SKM-1 treated with dmso at 0.1 percent for 144 hours (cell line): ENCODE data around the gene SLC25A48.

Experiments
- DNase-seq: peaks from one replicate; lab custom pipeline; 2025; ENCODE audit not compliant: unreplicated experiment; lab: John Stamatoyannopoulos, UW

SLC25A48 gene

DNA sequence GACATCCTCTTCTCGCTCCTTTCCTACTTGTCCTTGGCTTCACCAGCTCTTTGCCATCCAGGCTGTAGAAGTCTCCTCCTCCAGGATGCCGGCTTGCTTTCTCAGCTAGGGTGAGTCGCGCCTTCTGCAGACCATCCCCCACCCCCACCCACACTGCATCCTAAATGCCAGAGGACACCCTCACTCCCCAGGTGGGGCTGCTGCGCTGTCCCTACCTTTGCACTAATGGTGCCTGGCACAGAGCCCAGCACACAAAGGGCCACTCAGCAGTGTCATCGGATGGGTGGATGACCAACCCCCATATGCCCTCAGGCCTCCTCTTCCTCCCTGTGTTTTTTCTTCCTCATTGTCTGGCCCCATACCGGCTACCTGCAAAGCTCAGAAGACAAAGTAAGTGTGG, 46.3 kb downstream of the SLC25A48 start:
- no peak for DNase-seq

DNA sequence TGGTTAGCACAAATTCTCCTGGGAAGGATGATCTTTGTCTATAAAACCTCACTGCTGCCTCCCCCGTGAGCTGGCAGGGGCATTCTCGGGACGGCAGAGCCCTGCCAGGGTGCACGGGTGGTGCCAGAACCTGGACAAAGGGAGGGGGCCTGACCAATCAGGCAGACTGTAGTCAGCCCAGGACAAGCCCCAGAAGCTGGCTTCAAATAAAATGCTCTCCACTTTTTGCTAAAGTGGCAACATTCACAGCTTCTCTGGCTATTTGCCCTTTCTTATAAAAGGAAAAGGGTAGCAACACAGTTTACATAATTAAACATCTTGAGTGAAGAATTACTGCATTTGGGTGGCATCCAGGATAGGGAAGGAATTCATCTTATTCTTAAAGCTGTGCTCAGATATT, 46.8 kb downstream of the SLC25A48 start:
- no peak for DNase-seq

DNA sequence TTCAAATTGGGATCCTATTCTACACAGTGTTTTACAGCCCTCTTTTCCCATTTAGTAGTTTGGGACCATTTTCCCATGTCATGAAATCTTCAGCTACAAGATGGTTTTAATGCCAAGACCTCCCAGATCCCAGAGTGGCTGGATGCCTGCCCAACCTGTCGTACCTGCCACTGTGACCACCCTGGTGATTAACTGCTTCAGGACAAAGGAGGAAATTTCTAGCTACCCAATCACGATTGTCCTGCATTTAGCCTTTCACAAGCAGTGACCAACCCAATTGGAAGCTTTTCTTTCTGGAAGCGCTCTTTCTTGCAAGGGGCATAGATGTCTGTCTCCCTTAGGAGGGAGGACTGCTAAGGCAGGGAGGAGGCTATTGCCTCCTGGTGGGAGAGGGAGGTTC, 47.4 kb downstream of the SLC25A48 start:
- DNase-seq = no peak

DNA sequence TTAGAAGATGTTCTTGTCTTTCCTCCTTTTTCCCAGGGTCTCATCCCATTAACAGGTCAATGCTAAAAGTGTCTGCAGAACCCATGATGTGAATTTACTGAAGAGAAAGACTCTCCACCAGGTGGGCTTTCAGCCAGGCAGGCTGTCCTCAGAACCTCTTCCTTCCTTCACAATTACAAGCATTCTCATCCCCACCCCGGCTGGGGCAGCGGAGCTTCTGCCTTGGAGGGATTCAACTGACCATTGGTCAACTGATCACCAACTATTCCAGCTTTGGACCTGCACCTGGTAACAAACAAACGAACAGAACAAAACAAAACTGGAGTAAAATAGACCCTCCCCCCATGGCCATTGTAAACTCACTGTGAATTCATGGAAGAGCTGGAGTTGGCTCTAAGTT, 48.6 kb downstream of the SLC25A48 start:
- DNase-seq = no peak

DNA sequence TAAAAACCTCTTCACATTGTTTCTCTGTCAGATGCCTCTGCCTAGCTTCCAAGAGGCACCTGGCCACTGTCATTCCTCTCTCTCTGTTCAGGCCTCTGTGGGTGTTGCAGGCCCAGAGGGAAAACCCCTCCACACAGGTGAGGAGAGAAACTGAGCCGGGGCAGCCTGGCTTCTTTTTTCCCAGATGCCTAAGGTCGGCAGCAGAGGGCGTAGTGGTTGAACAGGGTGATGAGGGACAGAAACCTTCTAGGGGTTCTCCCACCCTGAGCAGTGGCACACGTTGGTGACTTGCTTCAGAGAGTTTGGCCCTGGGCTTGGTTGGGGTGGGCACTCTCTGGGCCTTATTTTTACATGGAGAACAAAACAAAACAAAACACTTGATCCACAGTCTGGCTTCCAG, 49.0 kb downstream of the SLC25A48 start:
- no peak for DNase-seq

DNA sequence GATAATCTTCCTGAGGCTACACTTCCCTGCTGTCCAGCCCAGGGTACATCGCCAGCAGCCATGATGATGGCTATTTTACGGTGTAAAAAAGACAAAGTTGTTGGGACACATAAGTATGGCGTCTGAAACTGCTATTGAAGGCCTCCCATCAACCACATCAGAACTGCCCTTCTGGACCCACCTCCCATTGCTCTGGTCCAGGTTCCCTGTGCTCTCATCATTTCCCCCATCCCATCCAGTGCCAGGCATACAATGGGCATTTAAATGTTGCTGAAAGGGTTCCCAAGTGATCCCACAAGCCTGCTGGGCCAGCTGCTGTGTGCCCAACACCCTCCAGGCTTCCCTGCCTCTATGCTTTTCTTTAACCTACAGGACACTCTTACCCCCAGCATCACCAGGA, 50.6 kb downstream of the SLC25A48 start:
- no peak for DNase-seq

DNA sequence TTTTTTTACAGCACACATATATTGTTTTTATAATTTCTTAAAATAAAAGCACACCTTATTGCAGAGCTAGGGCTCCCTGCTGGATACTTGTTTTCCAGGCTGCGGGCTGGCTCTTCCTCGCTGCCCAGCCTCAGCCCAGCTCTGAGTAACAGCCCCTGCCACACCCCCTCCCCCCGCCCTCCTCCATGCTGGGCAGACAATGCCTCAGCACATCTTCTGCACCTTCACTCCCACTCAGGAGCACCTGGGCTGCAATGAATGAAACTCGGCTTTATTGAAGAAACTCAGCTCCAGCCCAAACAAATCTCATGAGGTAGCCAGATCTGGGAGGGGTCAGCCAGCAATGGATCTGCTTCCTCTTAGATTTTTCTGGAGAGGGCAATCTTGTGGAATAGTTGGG, 51.7 kb downstream of the SLC25A48 start:
- no peak for DNase-seq

DNA sequence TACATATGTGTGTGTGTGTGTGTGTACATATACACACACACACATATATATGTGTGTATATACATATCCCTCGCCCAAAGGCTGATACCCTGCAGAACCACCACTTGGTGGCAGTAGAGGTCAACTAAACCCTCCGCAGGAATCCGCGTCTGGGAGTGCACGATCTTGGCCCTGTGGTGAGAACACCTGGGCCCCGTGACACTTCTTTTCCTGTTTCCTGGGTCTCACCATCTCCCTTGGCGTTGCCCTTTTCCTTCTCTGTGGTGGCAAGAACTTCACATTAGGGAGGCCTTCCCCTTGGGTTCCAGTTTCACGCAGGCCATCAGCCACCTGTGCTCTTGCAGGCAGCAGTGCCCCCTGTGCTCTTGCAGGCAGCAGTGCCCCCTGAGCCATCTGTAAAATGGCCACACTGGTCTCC, 53.0 kb downstream of the SLC25A48 start:
- peak; percentile 61 for DNase-seq

DNA sequence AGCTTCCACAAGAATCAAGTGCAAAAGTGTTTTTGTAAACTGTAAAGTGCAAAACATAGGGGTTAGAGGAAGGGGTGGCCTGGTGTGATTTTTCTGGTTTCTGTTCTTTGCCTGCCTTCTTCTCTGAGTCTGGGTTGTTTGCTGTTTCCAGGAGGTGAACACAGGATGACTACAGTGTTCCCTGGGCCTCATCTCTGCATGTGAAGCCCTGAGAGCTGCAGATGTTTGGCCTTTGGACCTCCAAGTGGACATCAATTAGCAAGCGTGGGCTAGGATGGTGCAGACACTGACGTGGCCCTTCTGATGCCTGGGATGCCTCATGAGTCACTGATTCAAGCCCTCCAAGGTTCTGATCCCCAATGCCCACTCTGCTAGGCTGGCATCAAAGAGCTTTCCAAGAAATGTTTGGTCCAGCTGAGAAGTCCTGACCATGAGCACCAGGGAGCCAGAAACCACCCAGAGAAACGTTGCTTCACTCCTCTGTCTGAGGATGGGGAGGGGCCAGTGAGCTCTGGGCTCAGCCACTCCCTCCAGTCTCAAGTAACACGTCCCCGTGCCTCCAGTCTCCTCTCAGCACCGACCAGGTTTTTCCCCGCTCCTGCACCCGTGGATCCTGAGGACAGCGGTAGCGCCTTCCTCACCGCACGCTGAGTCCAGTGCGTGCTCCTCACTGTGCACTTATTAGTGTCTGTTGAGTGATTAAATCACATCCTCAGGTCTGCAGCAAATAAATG, 53.6 kb downstream of the SLC25A48 start:
- no peak for DNase-seq

DNA sequence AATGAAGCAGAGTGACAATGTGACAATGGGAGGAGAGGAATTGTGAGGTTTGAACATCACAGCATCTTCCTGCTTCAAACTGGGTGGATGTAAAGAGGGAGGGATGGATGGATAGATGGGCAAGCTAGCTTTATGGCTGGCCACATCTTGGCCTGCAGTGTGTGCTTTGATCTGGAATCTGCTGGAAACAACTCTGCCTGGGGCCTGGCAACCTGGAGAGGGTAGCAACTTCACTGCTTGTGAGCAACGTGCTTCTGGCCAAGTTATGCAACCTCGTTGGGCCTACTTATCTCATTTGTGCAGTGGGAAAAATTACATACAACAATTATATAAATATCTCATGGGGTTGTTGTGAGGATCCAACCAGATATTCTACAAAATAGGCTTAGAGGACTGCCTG, 55.8 kb downstream of the SLC25A48 start:
- no peak for DNase-seq

DNA sequence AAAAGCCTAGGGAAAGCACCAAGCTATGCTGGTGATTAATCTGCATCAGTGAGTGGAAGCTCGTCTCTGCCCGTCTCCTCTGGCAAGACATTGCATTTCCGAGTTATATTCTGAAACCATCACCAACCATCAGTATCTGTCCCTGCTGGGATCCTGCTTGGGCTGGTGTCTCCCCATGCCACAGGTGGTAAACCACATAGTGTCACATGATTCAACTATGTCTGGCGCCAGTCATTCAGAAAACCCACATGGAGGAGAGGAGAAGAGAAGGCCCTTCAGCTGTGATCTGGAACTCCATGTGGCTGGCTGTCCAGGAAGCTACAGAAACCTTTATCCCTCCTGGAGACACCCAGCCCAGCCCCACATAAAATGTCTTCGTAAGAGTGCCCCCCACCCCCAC, 56.4 kb downstream of the SLC25A48 start:
- no peak for DNase-seq

DNA sequence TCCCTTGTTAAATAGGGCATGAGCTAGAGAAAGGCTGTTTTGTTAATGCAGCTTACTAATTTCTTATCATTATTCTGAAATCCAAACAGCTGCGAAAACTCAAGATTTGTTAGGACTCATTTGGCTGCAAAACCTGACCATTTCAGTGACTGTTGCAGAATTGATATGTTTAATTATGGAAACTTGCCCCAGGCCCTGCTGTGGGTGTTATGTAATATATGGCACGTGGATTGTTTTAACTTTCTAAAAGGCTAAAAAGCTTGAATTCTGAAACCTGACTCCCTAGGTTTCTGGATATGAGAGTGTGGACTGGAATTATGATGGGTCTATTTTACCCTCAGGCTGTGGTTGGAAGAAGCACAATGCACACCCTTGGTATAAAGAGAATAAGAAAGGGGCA, 56.8 kb downstream of the SLC25A48 start:
- no peak for DNase-seq

DNA sequence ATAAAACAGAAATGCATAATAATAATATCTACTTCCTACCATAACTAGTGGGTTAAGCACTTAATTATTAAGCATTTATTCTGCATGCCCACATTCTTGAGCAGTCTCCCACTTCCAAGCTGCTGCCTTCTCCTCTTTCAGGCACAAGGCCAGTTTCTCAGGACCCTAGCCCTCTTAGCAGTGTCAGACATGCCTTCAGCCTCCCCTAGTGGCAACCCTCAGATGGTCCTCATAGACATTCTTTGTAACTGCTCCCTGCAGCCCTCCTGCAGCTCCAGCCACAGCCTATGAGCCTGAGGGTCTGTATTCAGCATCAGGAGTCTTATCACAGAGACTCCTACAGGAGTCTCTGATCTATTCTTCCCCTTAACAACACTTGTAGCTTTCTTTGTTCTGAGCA, 57.3 kb downstream of the SLC25A48 start:
- DNase-seq = no peak

DNA sequence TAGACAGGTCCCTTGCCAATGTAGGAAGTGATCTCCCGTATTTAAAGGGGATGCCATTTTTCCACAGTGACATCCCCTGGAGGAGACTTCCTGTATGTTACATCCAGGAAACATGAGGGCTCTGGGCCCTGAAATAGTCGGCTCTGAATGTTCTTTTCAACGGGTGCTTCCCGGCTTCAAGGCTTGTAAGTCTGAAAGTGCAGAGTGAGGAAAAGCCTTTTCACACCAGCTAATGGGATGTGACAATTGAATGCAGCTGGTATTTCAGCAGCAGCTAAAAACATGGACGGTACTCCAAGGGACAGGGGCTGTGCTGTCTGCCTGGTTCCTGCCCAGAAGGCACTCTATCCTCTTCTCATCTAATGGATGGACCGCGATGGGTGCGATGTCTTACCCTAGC, 59.8 kb downstream of the SLC25A48 start:
- DNase-seq = no peak

DNA sequence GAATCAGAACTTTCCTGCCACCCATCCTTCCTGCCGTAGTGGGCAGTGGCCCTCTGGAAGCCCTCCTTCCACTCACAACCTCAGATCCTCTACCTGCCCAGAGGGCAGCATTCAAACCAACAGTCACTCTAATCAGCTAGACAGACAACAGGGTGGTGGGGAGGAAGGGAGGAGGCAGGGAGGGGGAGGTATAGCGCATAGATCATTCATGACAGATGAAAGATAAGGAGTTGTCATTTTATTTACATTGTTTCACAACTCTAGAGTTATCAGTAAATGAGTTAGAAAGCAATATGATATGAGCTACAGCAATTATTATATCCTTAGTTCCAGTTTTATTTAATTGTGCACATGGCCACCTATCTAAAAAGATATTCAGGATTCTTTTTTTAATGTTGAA, 60.3 kb downstream of the SLC25A48 start:
- no peak for DNase-seq

DNA sequence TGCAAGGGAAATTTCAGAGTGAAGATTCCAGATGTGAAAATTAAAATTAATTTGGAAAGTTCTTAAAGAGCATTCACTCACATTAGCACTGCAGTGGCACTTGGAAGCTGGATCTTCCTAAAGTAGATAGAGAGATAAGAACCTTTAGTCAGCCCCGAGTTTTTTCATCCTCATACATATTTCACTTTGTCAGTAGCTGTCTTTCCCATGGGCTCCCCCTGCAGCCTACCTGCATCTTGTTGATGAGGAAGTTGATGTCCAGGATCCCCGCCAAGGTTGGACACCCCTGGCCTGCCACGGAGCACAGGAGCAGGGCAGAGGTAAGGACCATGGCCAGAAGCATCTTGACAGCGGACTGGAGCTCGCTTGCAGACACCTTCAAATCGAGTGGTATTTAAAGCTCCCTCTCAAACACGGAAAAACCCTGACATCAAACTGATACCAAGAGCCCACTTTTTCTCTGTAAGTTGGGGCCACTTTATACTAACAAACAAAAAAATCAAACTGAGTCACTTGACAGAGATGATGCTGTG, 61.1 kb downstream of the SLC25A48 start, which contains the start of gene IL9:
TSS of gene IL9 (minus strand) at position 368 of the 533 bp plus-strand sequence. CDS start at position 343, 25 bp downstream.
- DNase-seq = no peak

DNA sequence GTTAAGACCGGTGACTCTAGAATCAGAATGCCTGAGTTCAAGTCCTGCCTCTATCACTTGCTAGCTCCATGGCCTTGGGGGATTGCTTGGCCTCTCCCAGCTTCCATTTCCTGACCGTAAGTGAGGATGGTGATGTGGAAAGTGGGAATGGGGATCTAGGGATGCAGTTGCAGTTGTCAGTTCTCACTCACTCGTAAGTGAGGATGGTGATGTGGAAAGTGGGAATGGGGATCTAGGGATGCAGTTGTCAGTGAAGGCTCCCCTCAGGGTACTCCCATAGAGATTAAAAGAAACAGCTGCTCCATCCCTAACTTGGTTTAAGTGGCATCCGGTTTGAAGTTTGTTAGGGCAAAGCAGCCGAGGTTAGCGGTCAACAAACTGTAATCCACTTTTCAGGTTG, 64.2 kb downstream of the SLC25A48 start:
- DNase-seq = no peak

DNA sequence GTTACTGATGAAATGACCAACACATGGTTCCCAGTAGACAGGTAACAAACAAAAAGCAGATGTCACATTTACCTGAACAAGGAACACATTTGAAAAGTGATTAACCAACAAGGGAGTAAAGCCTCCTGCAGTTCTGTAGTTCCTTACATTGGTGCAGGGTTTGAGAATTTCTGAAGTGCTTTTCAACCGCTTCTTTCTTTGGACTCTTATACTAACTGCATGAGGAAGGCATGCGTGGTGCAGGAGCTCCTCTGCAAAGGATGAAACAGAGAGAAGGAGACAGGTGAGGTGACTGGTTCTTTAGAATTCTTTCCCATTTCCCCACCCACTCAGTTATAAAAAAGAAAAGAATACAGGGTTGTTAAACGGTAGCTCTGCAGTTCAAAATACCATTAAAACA, 65.8 kb downstream of the SLC25A48 start:
- no peak for DNase-seq

DNA sequence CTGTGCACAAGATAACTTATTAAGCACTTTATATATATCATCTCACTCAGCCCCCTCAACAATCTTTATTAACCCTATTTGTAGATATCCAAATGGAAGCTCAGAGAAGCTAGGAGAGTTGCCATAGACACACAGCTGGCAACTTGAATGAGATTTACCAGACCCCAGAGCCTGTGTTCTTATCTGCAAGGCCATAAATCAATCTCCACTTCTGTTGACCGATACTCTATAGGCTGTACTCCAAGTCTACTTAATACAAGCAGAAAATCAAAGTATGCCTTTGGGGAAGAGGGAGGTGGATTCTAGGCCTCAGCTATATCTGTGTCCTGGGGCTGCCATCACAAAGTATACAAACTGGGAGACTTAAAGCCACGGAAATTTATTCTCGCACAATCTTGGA, 67.2 kb downstream of the SLC25A48 start:
- no peak for DNase-seq

DNA sequence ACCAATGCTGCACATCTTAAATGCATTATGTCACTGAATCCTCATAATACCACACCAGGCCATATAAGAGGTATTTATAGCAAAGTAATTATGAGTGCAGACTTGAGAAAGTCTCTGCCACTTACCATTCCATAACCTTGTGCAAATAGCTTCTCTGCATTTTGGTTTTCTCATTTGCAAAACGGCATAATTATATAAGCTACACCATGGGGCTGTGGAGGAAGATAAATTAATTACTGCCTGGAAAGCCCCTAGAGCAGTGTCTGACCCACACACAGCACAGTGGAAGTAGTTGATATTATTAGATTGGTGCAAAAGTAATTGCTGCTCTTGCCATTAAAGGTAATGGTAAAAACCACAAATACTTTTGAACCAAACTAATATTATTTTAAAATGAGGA, 70.7 kb downstream of the SLC25A48 start:
- DNase-seq = no peak

DNA sequence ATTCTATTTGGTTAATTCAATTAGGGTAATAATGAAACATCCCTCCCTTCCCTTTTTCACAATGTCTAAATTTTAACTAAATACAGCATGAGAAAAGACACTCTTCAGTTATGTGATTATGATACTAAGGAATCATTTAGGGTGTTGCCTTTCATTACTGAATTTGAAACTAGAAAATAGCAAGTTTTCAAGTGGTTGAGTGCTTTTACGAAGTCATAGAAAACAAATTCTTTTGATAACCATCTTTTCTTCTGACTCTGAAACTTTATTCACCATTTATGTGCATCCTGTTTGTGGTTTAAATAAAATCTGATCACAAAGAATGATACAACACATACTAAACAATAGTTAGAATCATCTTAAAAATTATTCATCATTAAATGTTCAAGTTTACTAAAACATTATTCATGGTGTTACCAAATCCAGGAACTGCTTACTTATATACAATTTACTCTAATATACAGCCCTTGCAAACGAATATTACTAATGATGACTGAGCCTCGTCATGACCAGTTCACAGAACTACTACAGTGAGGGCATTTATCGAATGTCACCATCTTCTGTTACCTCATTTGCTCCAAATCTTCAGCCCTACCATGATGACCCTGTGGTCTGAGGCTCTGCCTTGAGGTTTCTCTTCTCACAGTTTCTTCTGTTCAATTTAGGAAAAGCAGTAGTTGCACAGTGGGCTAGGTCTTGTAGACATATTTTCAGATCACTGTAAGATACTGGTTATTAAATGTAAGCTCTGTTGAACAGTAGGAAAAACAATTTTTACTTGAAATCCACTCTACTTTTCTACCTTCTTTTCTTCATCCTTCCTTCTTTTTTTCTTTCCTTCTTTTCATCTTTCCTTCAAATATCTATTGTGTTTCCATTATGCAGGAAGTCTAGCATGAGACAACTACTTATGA, 79.5 kb downstream of the SLC25A48 start:
- DNase-seq = no peak

DNA sequence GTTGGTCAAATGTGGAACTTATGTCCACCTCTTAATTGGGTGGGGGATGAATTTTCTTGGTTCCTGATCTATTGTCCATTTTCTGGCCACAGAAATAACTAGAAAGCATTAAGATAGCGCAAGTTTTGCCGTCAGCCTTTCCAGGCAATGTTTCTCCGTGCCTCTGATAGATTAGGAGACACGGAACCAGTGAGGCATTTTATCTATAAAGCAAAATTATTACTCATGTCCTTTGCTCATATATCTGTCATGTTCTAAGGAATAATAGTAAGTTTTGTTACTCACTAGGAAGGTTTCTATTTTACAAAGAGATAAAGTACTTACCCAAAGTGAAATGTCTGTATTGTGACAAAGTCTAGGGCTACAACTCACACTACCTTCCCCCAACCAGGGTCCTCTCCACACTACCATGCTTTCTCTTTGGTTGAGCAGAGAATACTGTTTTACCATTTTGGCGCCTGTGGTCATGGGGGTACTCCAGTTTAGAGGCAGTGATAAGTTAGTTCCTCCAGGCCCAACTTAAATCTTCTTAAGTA, 81.1 kb downstream of the SLC25A48 start:
- no peak for DNase-seq
